Prostate gland (tissue), 2 donors: ENCODE results near the gene ZSCAN10. TPM values are rescaled to one million over a fixed set of nuclear protein-coding genes. Genes with fewer than 3 reads are reported as not detected.

Source experiments
- DNase-seq: peaks from one replicate; pipeline ENCODE4 v3.0.0-alpha.2; 2019; ENCODE audit warnings: low spot score
- H3K27ac ChIP-seq, 2 donors: fragments of 200-600 bp; sonication (generic); 2 replicates each; pipeline ENCODE4 v1.5.1; 2017 to 2019
- H3K27me3 ChIP-seq: fragments of 200-600 bp; sonication (generic); replicated peaks from 2 replicates; pipeline ENCODE4 v1.5.1; 2019; ENCODE audit not compliant: insufficient read depth
- H3K36me3 ChIP-seq, 2 donors: fragments of 200-600 bp; sonication (generic); 1 replicate in 1 of 2; 2 replicates in 1 of 2; pipeline versions ENCODE4 v1.5.1 to v1.8.1; 2017 to 2019
- H3K4me1 ChIP-seq: fragments of 200-600 bp; sonication (generic); replicated peaks from 2 replicates; pipeline ENCODE4 v1.5.1; 2019
- H3K4me3 ChIP-seq, 2 donors: fragments of 200-600 bp; sonication (generic); 2 replicates each; pipeline ENCODE4 v1.5.1; 2017 to 2019
- H3K9me3 ChIP-seq: fragments of 200-600 bp; sonication (generic); 2 replicates; pipeline ENCODE4 v1.5.1; 2017
- CTCF ChIP-seq, 4 experiments: fragments of 200-600 bp in 2 of 4; fragments of 450-650 bp in 2 of 4; sonication (generic) in 2 of 4; IDR thresholded peaks; 1 replicate in 3 of 4; 2 replicates in 1 of 4; pipeline ENCODE4 v1.5.1; 2016 to 2019; ENCODE audit warnings: antibody characterized with exemption in 4 of 4, mild to moderate bottlenecking in 2 of 4, moderate library complexity in 2 of 4
- POLR2A ChIP-seq: fragments of 450-650 bp; IDR thresholded peaks from one replicate; pipeline ENCODE4 v1.6.1; 2016; ENCODE audit warnings: antibody characterized with exemption, mild to moderate bottlenecking
- POLR2AphosphoS5 ChIP-seq: sonication (generic); formaldehyde crosslinking; IDR thresholded peaks from one replicate; pipeline ENCODE4 v1.6.1; 2017; ENCODE audit warnings: antibody characterized with exemption
- WGBS: methylation state at CpG from one replicate; pipeline ENCODE4 v1.1.5; 2018; 5-methylcytosine and 5-hydroxymethylcytosine counted together
- intact Hi-C: fragments of 100-400 bp; cut with DNase I; formaldehyde crosslinking; loops from one replicate; pipeline ENCODE4 v1.14.2; 2022
- total RNA-seq, 2 donors: library from RNA; depleted of rRNA; stranded (reverse); fragments of >200 nt; gene quantifications; one replicate each; pipeline ENCODE4 v1.1.0, GENCODE V29; 2016

Gene ZSCAN10
- total RNA-seq, 2 donors from 2014 or later, result 0.57 TPM; not detected in 1

- Histone ChIP-seq H3K27ac (no peak overlapping the region), H3K27me3 (no peaks in the 10 kb centered on the region), H3K9me3 (no peaks in the 10 kb centered on the region), H3K36me3 (no peaks in the 10 kb centered on the region), H3K4me1 (no peaks in the 10 kb centered on the region), H3K4me3 (no peak overlapping the region)
- DNase-seq, result no peak
- WGBS, result 60% methylated on average over 8 of the region's 8 CpGs
- TF ChIP-seq POLR2AphosphoS5 (no peak), CTCF (IDR thresholded peaks at IDR 0.05) (no peak), POLR2A (no peak)
- intact Hi-C loops, result no loop called here
Measured at GRCh38 chr16:3097266-3097665, 1.8 kb downstream of the ZSCAN10 start.

GRCh38 chr16:3096362-3096761 lies 2.7 kb downstream of the ZSCAN10 start:
- no peak overlapping the region for H3K4me3 ChIP-seq
- DNase-seq, result no peak
- WGBS, result 90% methylated on average over 6 of the region's 6 CpGs
- intact Hi-C loops, result no loop called here
- H3K9me3 ChIP-seq, result no peaks in the 10 kb centered on the region
- no peaks in the 10 kb centered on the region for H3K36me3 ChIP-seq
- no peak for TF ChIP-seq POLR2A
- TF ChIP-seq POLR2AphosphoS5, result no peak
- TF ChIP-seq CTCF (IDR thresholded peaks at IDR 0.05), result no peak
- no peak overlapping the region for H3K27ac ChIP-seq
- no peaks in the 10 kb centered on the region for H3K27me3 ChIP-seq
- H3K4me1 ChIP-seq, result no peaks in the 10 kb centered on the region

- 60% methylated on average over 4 of the region's 4 CpGs for WGBS
- Histone ChIP-seq H3K27me3 (no peaks in the 10 kb centered on the region), H3K27ac (no peak overlapping the region), H3K36me3 (no peaks in the 10 kb centered on the region), H3K4me3 (no peak overlapping the region), H3K9me3 (no peaks in the 10 kb centered on the region), H3K4me1 (no peaks in the 10 kb centered on the region)
- no peak for TF ChIP-seq POLR2A
- TF ChIP-seq CTCF (IDR thresholded peaks at IDR 0.05), result no peak
- TF ChIP-seq POLR2AphosphoS5, result no peak
- DNase-seq, result no peak
- intact Hi-C loops, result no loop called here
Measured at GRCh38 chr16:3095869-3096268, 3.2 kb downstream of the ZSCAN10 start.

- no peaks in the 10 kb centered on the region for H3K36me3 ChIP-seq
- no peaks in the 10 kb centered on the region for H3K27me3 ChIP-seq
- H3K4me3 ChIP-seq, result no peak overlapping the region
- no peaks in the 10 kb centered on the region for H3K4me1 ChIP-seq
- no peak overlapping the region for H3K27ac ChIP-seq
- WGBS, result 93% methylated on average over 22 of the region's 22 CpGs
- TF ChIP-seq POLR2AphosphoS5 (no peak), CTCF (IDR thresholded peaks at IDR 0.05) (peak in 3 of 4 experiments; percentile 13 to 19 (median 14))
- H3K9me3 ChIP-seq, result no peaks in the 10 kb centered on the region
- intact Hi-C loops, result no loop called here
- DNase-seq, result no peak
Measured at GRCh38 chr16:3094289-3095027, 4.6 kb downstream of the ZSCAN10 start.

GRCh38 chr16:3092501-3092941 lies 6.6 kb downstream of the ZSCAN10 start:
- Histone ChIP-seq H3K27ac (no peak overlapping the region), H3K4me3 (no peak overlapping the region), H3K27me3 (no peaks in the 10 kb centered on the region), H3K4me1 (no peaks in the 10 kb centered on the region), H3K9me3 (no peaks in the 10 kb centered on the region), H3K36me3 (no peaks in the 10 kb centered on the region)
- no peak for TF ChIP-seq POLR2A
- TF ChIP-seq CTCF (IDR thresholded peaks at IDR 0.05), result no peak
- no peak for TF ChIP-seq POLR2AphosphoS5
- no peak for DNase-seq
- 66% methylated on average over 20 of the region's 20 CpGs for WGBS
- intact Hi-C loops, result no loop called here
